RWPE1 (cell line): Measurements from ENCODE around the gene HRH1.
"Not testable (repeated sequence)": the region's sequence is repeated elsewhere in the genome, so short reads cannot be mapped to it uniquely, and the experiment has no call there.

Experiments
- CTCF ChIA-PET: fragments of 350-600 bp; sonication (Branson Sonifier 250); formaldehyde crosslinking; extraction: SDS; loops from one replicate; lab custom pipeline; 2021; lab: Yijun Ruan, JAX
- POLR2A ChIA-PET: fragments of 400-600 bp; formaldehyde crosslinking; extraction: SDS; loops from one replicate; lab custom pipeline; 2020; ENCODE audit warnings: antibody characterized with exemption; ENCODE audit not compliant: low non-redundant PET; lab: Yijun Ruan, JAX
- DNase-seq: peaks from one replicate; pipeline ENCODE4 v3.0.0; 2012; ENCODE audit warnings: low spot score
- H3K27ac ChIP-seq: fragments of 450-650 bp; 2 replicates; pipeline ENCODE4 v1.5.1; 2017
- TF ChIP-seq, protein P1 (sequence below): fragments of 450-650 bp; conservative IDR thresholded peaks from 2 replicates; pipeline ENCODE4 v1.5.1; 2017; ENCODE audit warnings: low read depth, mild to moderate bottlenecking

The HRH1 gene

GRCh38 chr3:11154036-11154952, at the start of gene HRH1:
TSS of gene HRH1 (plus strand) at chr3:11154493. CDS start at chr3:11259038, 104,545 bp downstream.
- DNase-seq = peak; percentile 13
- TF ChIP-seq, protein P1, sequence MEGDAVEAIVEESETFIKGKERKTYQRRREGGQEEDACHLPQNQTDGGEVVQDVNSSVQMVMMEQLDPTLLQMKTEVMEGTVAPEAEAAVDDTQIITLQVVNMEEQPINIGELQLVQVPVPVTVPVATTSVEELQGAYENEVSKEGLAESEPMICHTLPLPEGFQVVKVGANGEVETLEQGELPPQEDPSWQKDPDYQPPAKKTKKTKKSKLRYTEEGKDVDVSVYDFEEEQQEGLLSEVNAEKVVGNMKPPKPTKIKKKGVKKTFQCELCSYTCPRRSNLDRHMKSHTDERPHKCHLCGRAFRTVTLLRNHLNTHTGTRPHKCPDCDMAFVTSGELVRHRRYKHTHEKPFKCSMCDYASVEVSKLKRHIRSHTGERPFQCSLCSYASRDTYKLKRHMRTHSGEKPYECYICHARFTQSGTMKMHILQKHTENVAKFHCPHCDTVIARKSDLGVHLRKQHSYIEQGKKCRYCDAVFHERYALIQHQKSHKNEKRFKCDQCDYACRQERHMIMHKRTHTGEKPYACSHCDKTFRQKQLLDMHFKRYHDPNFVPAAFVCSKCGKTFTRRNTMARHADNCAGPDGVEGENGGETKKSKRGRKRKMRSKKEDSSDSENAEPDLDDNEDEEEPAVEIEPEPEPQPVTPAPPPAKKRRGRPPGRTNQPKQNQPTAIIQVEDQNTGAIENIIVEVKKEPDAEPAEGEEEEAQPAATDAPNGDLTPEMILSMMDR = no peak
- POLR2A ChIA-PET = interaction anchor here (0.8 kb wide), 1 partner anchor 181 kb away, joined by 9 read pairs; no protein-coding TSS in a partner anchor
- CTCF ChIA-PET = interaction anchor here (0.8 to 2.3 kb wide), 5 partner anchors 14 to 395 kb away, joined by 3 to 18 read pairs (median 3); no protein-coding TSS in a partner anchor
- H3K27ac ChIP-seq = peak within 1 kb of the TSS; percentile 87

DNA sequence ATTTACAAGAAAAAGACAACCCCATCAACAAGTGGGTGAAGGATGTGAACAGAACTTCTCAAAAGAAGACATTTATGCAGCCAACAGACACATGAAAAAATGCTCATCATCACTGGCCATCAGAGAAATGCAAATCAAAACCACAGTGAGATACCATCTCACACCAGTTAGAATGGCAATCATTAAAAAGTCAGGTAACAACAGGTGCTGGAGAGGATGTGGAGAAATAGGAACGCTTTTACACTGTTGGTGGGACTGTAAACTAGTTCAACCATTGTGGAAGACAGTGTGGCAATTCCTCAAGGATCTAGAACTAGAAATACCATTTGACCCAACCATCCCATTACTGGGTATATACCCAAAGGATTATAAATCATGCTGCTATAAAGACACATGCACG, 41.0 kb upstream of the HRH1 start:
- DNase-seq, H3K27ac ChIP-seq, CTCF ChIA-PET, POLR2A ChIA-PET: not testable (repeated sequence)

GRCh38 chr3:11115548-11115947, 38.7 kb upstream of the HRH1 start:
- CTCF ChIA-PET = no interaction called here
- no peak for DNase-seq

DNA sequence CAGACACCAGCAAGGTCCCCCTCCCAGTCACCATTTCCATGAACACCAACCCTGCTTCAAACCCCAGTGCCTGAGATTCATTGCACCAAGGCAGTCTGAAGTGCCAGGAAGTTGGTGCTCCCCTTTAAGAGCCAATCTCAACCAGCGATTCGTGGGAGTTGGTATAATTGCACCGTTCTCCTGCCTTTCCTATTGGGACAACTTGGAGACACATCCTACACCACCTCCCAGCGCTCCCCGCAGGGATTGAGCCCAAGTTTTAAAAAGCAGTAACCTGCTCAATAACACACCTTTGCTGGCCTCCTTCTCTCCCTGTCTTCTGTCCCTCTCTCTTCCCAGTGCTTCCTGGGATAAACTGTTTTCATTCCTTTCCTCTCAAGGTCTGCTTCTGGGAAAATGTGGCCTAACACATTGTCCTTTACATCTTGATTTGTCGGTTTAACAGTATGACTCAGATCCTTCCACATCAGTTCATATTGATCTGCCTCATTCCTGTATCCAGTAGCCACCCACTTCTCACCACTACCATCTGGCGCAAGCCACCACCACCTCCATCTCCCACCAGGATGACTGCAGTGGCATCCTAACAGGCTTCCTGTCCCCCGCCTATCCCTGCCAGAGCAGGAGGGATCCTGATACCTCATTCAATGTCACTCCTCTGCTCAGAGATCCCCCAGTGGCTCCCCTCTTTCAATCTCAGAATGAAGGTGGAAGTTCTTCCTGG, 37.8 kb upstream of the HRH1 start:
- CTCF ChIA-PET = no interaction called here

More at GRCh38 chr3:11115548-11115947, 38.7 kb upstream of the HRH1 start:
- POLR2A ChIA-PET = no interaction called here
- H3K27ac ChIP-seq = no peak overlapping the region
- TF ChIP-seq, protein P1 = no peak

DNA sequence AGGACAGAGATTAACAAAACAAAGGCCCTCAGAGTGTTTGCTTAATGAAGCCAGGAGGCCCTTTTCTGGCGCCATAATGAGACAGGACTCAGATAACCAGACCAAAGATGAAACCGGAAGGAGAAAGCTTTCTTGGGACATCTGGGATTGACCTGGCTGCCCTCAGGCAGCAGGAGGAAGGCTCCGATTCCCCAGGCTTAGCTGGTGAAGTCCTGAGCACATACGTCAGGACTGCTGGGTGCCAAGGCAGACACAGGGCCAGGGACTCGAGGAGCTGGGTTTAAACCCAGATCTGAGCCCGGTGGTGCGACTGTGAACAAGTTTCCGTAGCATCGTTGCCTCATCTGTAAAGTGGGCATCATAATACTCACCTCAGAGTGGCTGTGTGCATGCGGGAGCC, 36.7 kb upstream of the HRH1 start:
- TF ChIP-seq, protein P1 = no peak
- DNase-seq = no peak
- H3K27ac ChIP-seq = no peak overlapping the region
- ChIA-PET CTCF (no interaction called here), POLR2A (no interaction called here)

More for the DNA sequence above, 37.8 kb upstream of the HRH1 start:
- no peak for DNase-seq
- no peak overlapping the region for H3K27ac ChIP-seq
- POLR2A ChIA-PET = no interaction called here
- TF ChIP-seq, protein P1 = no peak

GRCh38 chr3:11118181-11118682, 36.1 kb upstream of the HRH1 start:
- TF ChIP-seq, protein P1 = no peak
- no peak for DNase-seq
- POLR2A ChIA-PET = no interaction called here
- CTCF ChIA-PET = no interaction called here
- peak overlapping the region; percentile 31 for H3K27ac ChIP-seq
